ENCODE data around the gene TMX3. TPM values are rescaled to one million over a fixed set of nuclear protein-coding genes. Genes with fewer than 3 reads are reported as not detected.

Gene TMX3
- total RNA-seq, 1 experiment from 2014 or later = 39.5 TPM

- Mint-ChIP-seq H3K4me1 (no peaks in the 10 kb centered on the region), H3K4me3 (no peak overlapping the region), H3K36me3 (ENCODE audit: insufficient read depth in 1 of 3, low read depth in 3 of 3) (peaks cover 29 to 68% (median 58%) of the 10 kb centered on the region in 3 experiments), H3K27ac (peak overlapping the region in 1 of 3 experiments; percentile 3; a peak in 1 of 7 replicates), H3K27me3 (ENCODE audit: low read depth) (no peaks in the 10 kb centered on the region), H3K9me3 (no peaks in the 10 kb centered on the region)
- Histone ChIP-seq H3K79me2 (ENCODE audit: insufficient read depth, low read length) (no peaks in the 10 kb centered on the region), H3K27ac (ENCODE audit: insufficient read length, low read depth, low read length) (no peak overlapping the region), H2AK5ac (ENCODE audit: insufficient read length, low read length) (no peak overlapping the region), H3K23ac (ENCODE audit: insufficient read length, low read depth, low read length) (no peak overlapping the region), H3K56ac (ENCODE audit: insufficient read length, low read depth, low read length) (no peak overlapping the region), H3K4me2 (ENCODE audit: insufficient read depth, insufficient read length, low read length) (no peak overlapping the region), H4K5ac (ENCODE audit: insufficient read length, low read depth, low read length) (no peak overlapping the region), H4K20me1 (ENCODE audit: control insufficient read depth, insufficient read depth, insufficient read length) (no peaks in the 10 kb centered on the region), H3K4me1 (ENCODE audit: insufficient read depth, low read length) (no peaks in the 10 kb centered on the region), H2BK120ac (ENCODE audit: low read depth, low read length, poor library complexity, severe bottlenecking) (no peak overlapping the region), H3K18ac (ENCODE audit: insufficient read length, low read depth, low read length) (no peak overlapping the region), H3T11ph (ENCODE audit: low read length) (no peak overlapping the region), H3K23me2 (ENCODE audit: insufficient read length, low read depth, low read length, poor library complexity, severe bottlenecking) (no peaks in the 10 kb centered on the region), H2BK5ac (ENCODE audit: insufficient read length, low read length) (no peak overlapping the region), H2BK12ac (ENCODE audit: insufficient read length, low read depth, low read length) (no peak overlapping the region), H2BK15ac (ENCODE audit: low read depth, low read length) (no peak overlapping the region), H4K91ac (ENCODE audit: insufficient read length, low read depth, low read length) (no peak overlapping the region), H3K14ac (ENCODE audit: insufficient read depth, low read length) (no peak overlapping the region), H3K9ac (ENCODE audit: extremely low read depth, insufficient read length, low read length) (no peak overlapping the region), H2AFZ (ENCODE audit: low read length) (no peak overlapping the region), H3K4ac (ENCODE audit: low read depth, low read length) (no peak overlapping the region), H3K27me3 (ENCODE audit: insufficient read depth, low read length) (no peaks in the 10 kb centered on the region), H4K8ac (replicated peaks; ENCODE audit: insufficient read length, low read depth, low read length) (no peak overlapping the region), H3K9me3 (ENCODE audit: control insufficient read depth, low read depth, low read length) (no peaks in the 10 kb centered on the region), H3K79me1 (ENCODE audit: insufficient read depth, low read depth, low read length, poor library complexity, severe bottlenecking) (peaks cover 3% of the 10 kb centered on the region), H2BK20ac (ENCODE audit: low read depth, low read length, poor library complexity, severe bottlenecking) (no peak overlapping the region)
- DNase-seq = no peak
- TF ChIP-seq CTCF (conservative IDR thresholded peaks at IDR 0.05) = no peak
- WGBS (ENCODE audit: extremely low coverage, insufficient read length, low lambda C conversion rate) = no CpG with 5 or more reads among the region's 1 CpG
Measured at GRCh38 chr18:68705119-68705518, 9.8 kb downstream of the TMX3 start.
